ENCODE results near the gene FAM131B. TPM values are rescaled to one million over a fixed set of nuclear protein-coding genes. Genes with fewer than 3 reads are reported as not detected.
A peak's percentile ranks its signal among the peaks of the same experiment; 100 is the strongest.

The FAM131B gene
- total RNA-seq, 1 donor from 2014 or later, result 0.53 TPM

GRCh38 chr7:143391462-143392404 is 29.2 kb upstream of the FAM131B start:
- TF ChIP-seq, protein P1, sequence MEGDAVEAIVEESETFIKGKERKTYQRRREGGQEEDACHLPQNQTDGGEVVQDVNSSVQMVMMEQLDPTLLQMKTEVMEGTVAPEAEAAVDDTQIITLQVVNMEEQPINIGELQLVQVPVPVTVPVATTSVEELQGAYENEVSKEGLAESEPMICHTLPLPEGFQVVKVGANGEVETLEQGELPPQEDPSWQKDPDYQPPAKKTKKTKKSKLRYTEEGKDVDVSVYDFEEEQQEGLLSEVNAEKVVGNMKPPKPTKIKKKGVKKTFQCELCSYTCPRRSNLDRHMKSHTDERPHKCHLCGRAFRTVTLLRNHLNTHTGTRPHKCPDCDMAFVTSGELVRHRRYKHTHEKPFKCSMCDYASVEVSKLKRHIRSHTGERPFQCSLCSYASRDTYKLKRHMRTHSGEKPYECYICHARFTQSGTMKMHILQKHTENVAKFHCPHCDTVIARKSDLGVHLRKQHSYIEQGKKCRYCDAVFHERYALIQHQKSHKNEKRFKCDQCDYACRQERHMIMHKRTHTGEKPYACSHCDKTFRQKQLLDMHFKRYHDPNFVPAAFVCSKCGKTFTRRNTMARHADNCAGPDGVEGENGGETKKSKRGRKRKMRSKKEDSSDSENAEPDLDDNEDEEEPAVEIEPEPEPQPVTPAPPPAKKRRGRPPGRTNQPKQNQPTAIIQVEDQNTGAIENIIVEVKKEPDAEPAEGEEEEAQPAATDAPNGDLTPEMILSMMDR (IDR thresholded peaks at IDR 0.05; ENCODE audit: insufficient read depth, low read length, severe bottlenecking), result no peak
- H3K27me3 ChIP-seq (ENCODE audit: control insufficient read depth, insufficient read depth, low read length), result no peaks in the 10 kb centered on the region
- no peak overlapping the region for H3K4me3 ChIP-seq (ENCODE audit: low read depth, low read length)
- DNase-seq (ENCODE audit: low read depth) (no peak), FAIRE-seq (peak; percentile 18)
- H3K36me3 ChIP-seq (ENCODE audit: control insufficient read depth, insufficient read depth, low read length), result peaks cover 57% of the 10 kb centered on the region

DNA sequence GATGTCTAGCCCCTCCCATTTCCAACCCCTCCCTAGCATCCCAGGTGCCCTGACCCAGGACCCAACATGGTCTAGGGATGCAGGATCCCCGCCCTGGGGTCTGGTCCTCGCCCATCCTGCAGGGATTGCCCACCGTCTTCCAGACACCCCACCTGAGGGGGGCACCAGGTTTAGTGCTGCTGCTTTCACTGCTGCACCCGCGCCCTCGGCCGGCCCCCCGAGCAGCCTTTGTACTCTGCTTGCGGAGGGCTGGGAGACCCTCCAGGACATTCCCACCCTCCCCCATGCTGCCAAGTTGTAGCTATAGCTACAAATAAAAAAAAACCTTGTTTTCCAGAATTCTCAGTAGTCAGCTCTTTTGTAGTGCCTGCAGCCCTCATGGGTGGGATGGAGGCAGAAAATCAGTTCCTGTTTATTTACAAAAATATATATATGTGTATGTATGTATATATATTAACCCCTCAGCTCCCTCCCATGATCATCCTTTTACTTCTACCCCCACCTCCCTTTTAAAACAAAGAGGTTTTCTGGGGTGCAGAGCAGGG is 28.3 kb upstream of the FAM131B start:
- H3K36me3 ChIP-seq (ENCODE audit: control insufficient read depth, insufficient read depth, low read length), result peaks cover 57% of the 10 kb centered on the region

DNA sequence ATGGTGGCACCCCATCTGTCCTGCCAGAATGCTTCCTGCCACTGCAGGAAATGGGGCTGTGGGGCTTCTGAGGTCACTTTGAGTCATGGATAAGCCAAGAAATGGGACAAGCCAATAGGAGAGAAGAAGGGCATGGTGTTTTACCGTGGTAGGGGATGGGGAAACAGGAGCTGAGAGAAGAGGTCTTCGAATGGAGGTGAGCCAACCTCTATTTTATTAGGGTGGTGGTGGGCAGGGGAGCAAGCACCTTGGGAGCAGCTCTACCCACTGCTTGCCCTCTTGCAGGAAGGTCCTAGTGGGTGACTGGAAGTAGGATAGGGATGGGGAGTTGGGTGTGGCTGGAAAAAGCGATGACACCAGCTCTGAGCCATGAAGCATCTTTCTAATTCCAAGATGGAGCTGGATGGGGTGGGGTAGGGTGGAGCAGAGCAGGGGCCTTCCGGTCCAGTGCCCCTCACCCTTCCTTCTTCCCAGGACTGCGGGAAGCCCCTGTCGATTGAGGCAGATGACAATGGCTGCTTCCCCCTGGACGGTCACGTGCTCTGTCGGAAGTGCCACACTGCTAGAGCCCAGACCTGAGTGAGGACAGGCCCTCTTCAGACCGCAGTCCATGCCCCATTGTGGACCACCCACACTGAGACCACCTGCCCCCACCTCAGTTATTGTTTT is 27.7 kb upstream of the FAM131B start:
- no peak for DNase-seq (ENCODE audit: low read depth)
- FAIRE-seq, result no peak
- Histone ChIP-seq H3K27me3 (ENCODE audit: control insufficient read depth, insufficient read depth, low read length) (no peaks in the 10 kb centered on the region), H3K36me3 (ENCODE audit: control insufficient read depth, insufficient read depth, low read length) (peaks cover 53% of the 10 kb centered on the region), H3K4me3 (ENCODE audit: low read depth, low read length) (no peak overlapping the region)
- TF ChIP-seq, protein P1 (IDR thresholded peaks at IDR 0.05; ENCODE audit: insufficient read depth, low read length, severe bottlenecking), result no peak

More for the DNA sequence above, 28.3 kb upstream of the FAM131B start:
- Histone ChIP-seq H3K4me3 (ENCODE audit: low read depth, low read length) (no peak overlapping the region), H3K27me3 (ENCODE audit: control insufficient read depth, insufficient read depth, low read length) (no peaks in the 10 kb centered on the region)
- TF ChIP-seq, protein P1 (IDR thresholded peaks at IDR 0.05; ENCODE audit: insufficient read depth, low read length, severe bottlenecking), result no peak
- FAIRE-seq, result no peak
- no peak for DNase-seq (ENCODE audit: low read depth)

DNA sequence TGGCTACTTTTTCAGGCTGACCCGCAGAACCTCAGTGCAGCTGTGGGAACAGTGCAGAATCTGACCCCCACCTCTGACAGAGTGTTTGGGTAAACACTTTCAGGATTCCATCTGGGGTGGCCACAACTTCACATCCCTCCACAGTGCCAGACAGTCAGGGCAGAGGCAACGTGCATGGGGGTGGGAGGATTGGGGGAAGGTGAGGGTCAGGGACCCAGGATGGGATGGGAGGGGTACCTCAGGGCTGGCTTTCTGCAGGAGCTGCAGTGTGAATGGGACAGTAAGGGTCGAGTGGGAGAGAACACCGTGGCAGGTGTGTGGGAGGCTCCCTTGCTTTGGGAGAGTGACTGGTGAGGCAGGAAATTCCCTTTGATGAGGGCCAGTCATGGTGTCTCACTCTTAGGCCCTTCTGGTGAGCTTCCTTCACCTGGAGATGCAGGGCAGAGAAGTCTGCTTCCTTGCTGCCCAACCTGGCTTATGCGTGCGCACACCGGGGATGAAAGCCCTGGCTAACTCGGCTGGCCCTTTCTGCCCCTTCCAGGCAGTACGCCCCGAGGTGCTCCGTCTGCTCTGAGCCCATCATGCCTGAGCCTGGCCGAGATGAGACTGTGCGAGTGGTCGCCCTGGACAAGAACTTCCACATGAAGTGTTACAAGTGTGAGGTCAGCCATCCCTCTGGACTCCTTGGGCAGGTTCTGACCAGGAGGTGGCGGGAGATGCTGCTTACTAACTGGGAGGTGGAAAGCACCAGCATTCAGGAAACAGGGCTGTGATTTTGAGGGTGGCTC is 27.0 kb upstream of the FAM131B start:
- no peak for FAIRE-seq

More for the DNA sequence above, 27.0 kb upstream of the FAM131B start:
- Histone ChIP-seq H3K36me3 (ENCODE audit: control insufficient read depth, insufficient read depth, low read length) (peaks cover 50% of the 10 kb centered on the region), H3K4me3 (ENCODE audit: low read depth, low read length) (no peak overlapping the region), H3K27me3 (ENCODE audit: control insufficient read depth, insufficient read depth, low read length) (no peaks in the 10 kb centered on the region)
- DNase-seq (ENCODE audit: low read depth), result no peak
- TF ChIP-seq, protein P1 (IDR thresholded peaks at IDR 0.05; ENCODE audit: insufficient read depth, low read length, severe bottlenecking), result no peak
